Measurements from ENCODE around the gene APOBEC3B.
A peak's percentile ranks its signal among the peaks of the same experiment; 100 is the strongest.
"Not testable (repeated sequence)": the region's sequence is repeated elsewhere in the genome, so short reads cannot be mapped to it uniquely, and the experiment has no call there.

Gene APOBEC3B

GRCh38 chr22:38981992-38982927 is at the start of gene APOBEC3B:
APOBEC3B (plus strand) TSS chr22:38982347; CDS start chr22:38982454, 107 bp downstream.
- DNase-seq (ENCODE audit: low read depth in 1 of 2, low spot score in 1 of 2), result peak in 1 of 2 donors; percentile 31

GRCh38 chr22:38935023-38935422 is 47.1 kb upstream of the APOBEC3B start:
- DNase-seq (ENCODE audit: low read depth in 1 of 2, low spot score in 1 of 2), result no peak

GRCh38 chr22:38935616-38936015 is 46.5 kb upstream of the APOBEC3B start:
- DNase-seq (ENCODE audit: low read depth in 1 of 2, low spot score in 1 of 2), result no peak

- DNase-seq (ENCODE audit: low read depth in 1 of 2, low spot score in 1 of 2), result no peak
Observed at GRCh38 chr22:38936562-38936961, 45.6 kb upstream of the APOBEC3B start.

- DNase-seq (ENCODE audit: low read depth in 1 of 2, low spot score in 1 of 2), result no peak
Observed at GRCh38 chr22:38937036-38937435, 45.1 kb upstream of the APOBEC3B start.

- DNase-seq (ENCODE audit: low read depth in 1 of 2, low spot score in 1 of 2), result no peak
Observed at GRCh38 chr22:38937541-38937940, 44.6 kb upstream of the APOBEC3B start.

- DNase-seq (ENCODE audit: low read depth in 1 of 2, low spot score in 1 of 2), result no peak
Observed at GRCh38 chr22:38938221-38938620, 43.9 kb upstream of the APOBEC3B start.

GRCh38 chr22:38938925-38939324 is 43.2 kb upstream of the APOBEC3B start:
- DNase-seq (ENCODE audit: low read depth in 1 of 2, low spot score in 1 of 2), result no peak

- no peak for DNase-seq (ENCODE audit: low read depth in 1 of 2, low spot score in 1 of 2)
Observed at GRCh38 chr22:38940811-38941384, 41.2 kb upstream of the APOBEC3B start.

GRCh38 chr22:38941488-38941987 is 40.6 kb upstream of the APOBEC3B start:
- peak; percentile 43 to 78 for DNase-seq (ENCODE audit: low read depth in 1 of 2, low spot score in 1 of 2)

GRCh38 chr22:38942702-38943101 is 39.4 kb upstream of the APOBEC3B start:
- DNase-seq (ENCODE audit: low read depth in 1 of 2, low spot score in 1 of 2), result no peak

GRCh38 chr22:38943201-38943600 is 38.9 kb upstream of the APOBEC3B start:
- DNase-seq (ENCODE audit: low read depth in 1 of 2, low spot score in 1 of 2), result no peak

GRCh38 chr22:38943882-38944281 is 38.3 kb upstream of the APOBEC3B start:
- no peak for DNase-seq (ENCODE audit: low read depth in 1 of 2, low spot score in 1 of 2)

- DNase-seq (ENCODE audit: low read depth in 1 of 2, low spot score in 1 of 2), result no peak
Observed at GRCh38 chr22:38944653-38945052, 37.5 kb upstream of the APOBEC3B start.

- not testable (repeated sequence) for DNase-seq (ENCODE audit: low read depth in 1 of 2, low spot score in 1 of 2)
Observed at GRCh38 chr22:38945706-38946338, 36.3 kb upstream of the APOBEC3B start.

GRCh38 chr22:38946771-38947170 is 35.4 kb upstream of the APOBEC3B start:
- no peak for DNase-seq (ENCODE audit: low read depth in 1 of 2, low spot score in 1 of 2)

- no peak for DNase-seq (ENCODE audit: low read depth in 1 of 2, low spot score in 1 of 2)
Observed at GRCh38 chr22:38947321-38948140, 34.6 kb upstream of the APOBEC3B start.

- DNase-seq (ENCODE audit: low read depth in 1 of 2, low spot score in 1 of 2), result no peak
Observed at GRCh38 chr22:38948181-38948940, 33.8 kb upstream of the APOBEC3B start.

- DNase-seq (ENCODE audit: low read depth in 1 of 2, low spot score in 1 of 2), result no peak
Observed at GRCh38 chr22:38949889-38950405, 32.2 kb upstream of the APOBEC3B start.

Measured in activated CD4-positive, alpha-beta T cell treated with anti-CD3 and anti-CD28 coated beads, Interleukin-2, amount 50 U/mL, for 24 hours (primary cell).